HEK293 (cell line): ENCODE data around the gene PERM1.

Experiments used
- GLI2 ChIP-seq: fragments of 450-650 bp; formaldehyde crosslinking; IDR thresholded peaks from 2 replicates; pipeline ENCODE4; 2017; ENCODE audit warnings: missing biosample characterization, missing genetic modification characterization, low read depth, borderline replicate concordance
- MYNN ChIP-seq: fragments of 450-650 bp; formaldehyde crosslinking; IDR thresholded peaks from 2 replicates; pipeline ENCODE4 v1.5.1; 2016; ENCODE audit warnings: missing biosample characterization, missing genetic modification characterization, borderline replicate concordance
- OSR2 ChIP-seq: fragments of 450-650 bp; formaldehyde crosslinking; IDR thresholded peaks from 2 replicates; pipeline ENCODE4 v1.5.1; 2016; ENCODE audit warnings: missing biosample characterization, missing genetic modification characterization
- SETDB1 ChIP-seq: IDR thresholded peaks from one replicate; pipeline ENCODE4 v1.6.1; 2017; ENCODE audit warnings: mild to moderate bottlenecking, low read length, moderate library complexity, mixed read lengths; ENCODE audit not compliant: insufficient read length
- TCF7L2 ChIP-seq: IDR thresholded peaks from 2 replicates; pipeline ENCODE4 v1.6.1; 2011; ENCODE audit warnings: low read depth, mild to moderate bottlenecking, inconsistent platforms, low read length, moderate library complexity, borderline replicate concordance
- ZBTB20 ChIP-seq: fragments of 450-650 bp; formaldehyde crosslinking; IDR thresholded peaks from 2 replicates; pipeline ENCODE4 v1.5.1; 2016; ENCODE audit warnings: missing biosample characterization, missing genetic modification characterization
- ZBTB21 ChIP-seq: fragments of 450-650 bp; formaldehyde crosslinking; IDR thresholded peaks from 2 replicates; pipeline ENCODE4 v1.5.1; 2017; ENCODE audit warnings: missing biosample characterization, missing genetic modification characterization
- ZFP3 ChIP-seq: fragments of 450-650 bp; formaldehyde crosslinking; IDR thresholded peaks from 2 replicates; pipeline ENCODE4 v1.5.1; 2016; ENCODE audit warnings: low read depth, missing biosample characterization, missing genetic modification characterization
- ZNF114 ChIP-seq: fragments of 450-650 bp; formaldehyde crosslinking; IDR thresholded peaks from 2 replicates; pipeline ENCODE4 v1.5.0; 2017; ENCODE audit warnings: missing biosample characterization, missing genetic modification characterization
- ZNF121 ChIP-seq: fragments of 450-650 bp; formaldehyde crosslinking; IDR thresholded peaks from 2 replicates; pipeline ENCODE4 v1.5.1; 2016; ENCODE audit warnings: missing biosample characterization, missing genetic modification characterization
- ZNF169 ChIP-seq: fragments of 450-650 bp; formaldehyde crosslinking; IDR thresholded peaks from 2 replicates; pipeline ENCODE4 v1.5.1; 2016; ENCODE audit warnings: missing biosample characterization, missing genetic modification characterization
- ZNF175 ChIP-seq: fragments of 450-650 bp; formaldehyde crosslinking; IDR thresholded peaks from 2 replicates; pipeline ENCODE4 v1.5.1; 2016; ENCODE audit warnings: missing biosample characterization, missing genetic modification characterization
- ZNF19 ChIP-seq: fragments of 450-650 bp; formaldehyde crosslinking; IDR thresholded peaks from 2 replicates; pipeline ENCODE4; 2016; ENCODE audit warnings: missing biosample characterization, missing genetic modification characterization, low read depth
- ZNF221 ChIP-seq: fragments of 450-650 bp; formaldehyde crosslinking; IDR thresholded peaks from 2 replicates; pipeline ENCODE4 v1.5.1; 2017; ENCODE audit warnings: missing biosample characterization, missing genetic modification characterization, borderline replicate concordance
- ZNF223 ChIP-seq: fragments of 450-650 bp; formaldehyde crosslinking; IDR thresholded peaks from 2 replicates; pipeline ENCODE4 v1.5.1; 2016; ENCODE audit warnings: missing biosample characterization, missing genetic modification characterization
- ZNF426 ChIP-seq: fragments of 450-650 bp; formaldehyde crosslinking; IDR thresholded peaks from 2 replicates; pipeline ENCODE4 v1.5.1; 2017; ENCODE audit warnings: missing biosample characterization, missing genetic modification characterization, mild to moderate bottlenecking, inconsistent platforms, moderate library complexity
- ZNF626 ChIP-seq: fragments of 450-650 bp; sonication (Bioruptor Pico); formaldehyde crosslinking; IDR thresholded peaks from 2 replicates; pipeline ENCODE4 v1.5.1; 2018; ENCODE audit warnings: missing biosample characterization, missing genetic modification characterization, inconsistent platforms
- ZNF660 ChIP-seq: fragments of 450-650 bp; IDR thresholded peaks from 2 replicates; pipeline ENCODE4 v1.5.1; 2018; ENCODE audit warnings: missing biosample characterization, mild to moderate bottlenecking, missing genetic modification characterization
- ZNF670 ChIP-seq: fragments of 450-650 bp; formaldehyde crosslinking; IDR thresholded peaks from 2 replicates; pipeline ENCODE4 v1.5.1; 2016; ENCODE audit warnings: missing biosample characterization, missing genetic modification characterization, low read depth
- ZNF704 ChIP-seq: fragments of 450-650 bp; formaldehyde crosslinking; IDR thresholded peaks from 2 replicates; pipeline ENCODE4 v1.5.1; 2016; ENCODE audit warnings: missing biosample characterization, missing genetic modification characterization
- ZNF747 ChIP-seq: fragments of 450-650 bp; formaldehyde crosslinking; IDR thresholded peaks from 2 replicates; pipeline ENCODE4 v1.5.1; 2016; ENCODE audit warnings: missing biosample characterization, missing genetic modification characterization
- ZNF768 ChIP-seq: fragments of 450-650 bp; formaldehyde crosslinking; IDR thresholded peaks from 2 replicates; pipeline ENCODE4 v1.5.1; 2018; ENCODE audit warnings: missing biosample characterization, mild to moderate bottlenecking, missing genetic modification characterization
- ZNF791 ChIP-seq: fragments of 450-650 bp; formaldehyde crosslinking; IDR thresholded peaks from 2 replicates; pipeline ENCODE4 v1.5.1; 2016; ENCODE audit warnings: missing biosample characterization, missing genetic modification characterization
- ZSCAN18 ChIP-seq: fragments of 450-650 bp; formaldehyde crosslinking; IDR thresholded peaks from 2 replicates; pipeline ENCODE4 v1.5.1; 2016; ENCODE audit warnings: missing biosample characterization, missing genetic modification characterization
- ZSCAN4 ChIP-seq: fragments of 450-650 bp; formaldehyde crosslinking; IDR thresholded peaks from 2 replicates; pipeline ENCODE4 v1.5.1; 2017; ENCODE audit warnings: missing biosample characterization, missing genetic modification characterization
- TF ChIP-seq, protein P1 (sequence below): fragments of 450-650 bp; formaldehyde crosslinking; IDR thresholded peaks from 2 replicates; pipeline ENCODE4 v1.5.1; 2016; ENCODE audit warnings: missing biosample characterization, missing genetic modification characterization, borderline replicate concordance
- TF ChIP-seq, protein P2 (sequence below): fragments of 450-650 bp; formaldehyde crosslinking; conservative IDR thresholded peaks from 2 replicates; pipeline ENCODE4 v1.5.1; 2016; ENCODE audit warnings: low read depth, missing biosample characterization, missing genetic modification characterization

The PERM1 gene

GRCh38 chr1:1021010-1021919 lies 39.4 kb upstream of the PERM1 start (continued):
- TF ChIP-seq ZNF660 (tag by site-specific recombination) (no peak), ZFP3 (tag by site-specific recombination) (no peak), TCF7L2 (no peak), ZNF626 (tag by site-specific recombination) (no peak), ZNF670 (no peak), GLI2 (tag by site-specific recombination) (no peak), ZNF114 (no peak), ZNF426 (no peak), ZNF19 (tag by site-specific recombination) (no peak), ZNF221 (tag by site-specific recombination) (no peak), ZNF121 (no peak), ZSCAN18 (tag by site-specific recombination) (no peak), ZNF223 (tag by site-specific recombination) (peak; percentile 88), OSR2 (tag by site-specific recombination) (peak; percentile 67), ZNF169 (no peak), ZNF747 (tag by site-specific recombination) (no peak), ZNF791 (no peak), SETDB1 (no peak), ZSCAN4 (tag by site-specific recombination) (no peak), ZNF768 (tag by site-specific recombination) (no peak), ZNF704 (tag by site-specific recombination) (no peak), ZBTB20 (tag by site-specific recombination) (0 out of 2 replicates have a peak, but pooled peaks have one; percentile 24), MYNN (no peak), ZBTB21 (no peak), ZNF175 (tag by site-specific recombination) (no peak)
- TF ChIP-seq, protein P1, sequence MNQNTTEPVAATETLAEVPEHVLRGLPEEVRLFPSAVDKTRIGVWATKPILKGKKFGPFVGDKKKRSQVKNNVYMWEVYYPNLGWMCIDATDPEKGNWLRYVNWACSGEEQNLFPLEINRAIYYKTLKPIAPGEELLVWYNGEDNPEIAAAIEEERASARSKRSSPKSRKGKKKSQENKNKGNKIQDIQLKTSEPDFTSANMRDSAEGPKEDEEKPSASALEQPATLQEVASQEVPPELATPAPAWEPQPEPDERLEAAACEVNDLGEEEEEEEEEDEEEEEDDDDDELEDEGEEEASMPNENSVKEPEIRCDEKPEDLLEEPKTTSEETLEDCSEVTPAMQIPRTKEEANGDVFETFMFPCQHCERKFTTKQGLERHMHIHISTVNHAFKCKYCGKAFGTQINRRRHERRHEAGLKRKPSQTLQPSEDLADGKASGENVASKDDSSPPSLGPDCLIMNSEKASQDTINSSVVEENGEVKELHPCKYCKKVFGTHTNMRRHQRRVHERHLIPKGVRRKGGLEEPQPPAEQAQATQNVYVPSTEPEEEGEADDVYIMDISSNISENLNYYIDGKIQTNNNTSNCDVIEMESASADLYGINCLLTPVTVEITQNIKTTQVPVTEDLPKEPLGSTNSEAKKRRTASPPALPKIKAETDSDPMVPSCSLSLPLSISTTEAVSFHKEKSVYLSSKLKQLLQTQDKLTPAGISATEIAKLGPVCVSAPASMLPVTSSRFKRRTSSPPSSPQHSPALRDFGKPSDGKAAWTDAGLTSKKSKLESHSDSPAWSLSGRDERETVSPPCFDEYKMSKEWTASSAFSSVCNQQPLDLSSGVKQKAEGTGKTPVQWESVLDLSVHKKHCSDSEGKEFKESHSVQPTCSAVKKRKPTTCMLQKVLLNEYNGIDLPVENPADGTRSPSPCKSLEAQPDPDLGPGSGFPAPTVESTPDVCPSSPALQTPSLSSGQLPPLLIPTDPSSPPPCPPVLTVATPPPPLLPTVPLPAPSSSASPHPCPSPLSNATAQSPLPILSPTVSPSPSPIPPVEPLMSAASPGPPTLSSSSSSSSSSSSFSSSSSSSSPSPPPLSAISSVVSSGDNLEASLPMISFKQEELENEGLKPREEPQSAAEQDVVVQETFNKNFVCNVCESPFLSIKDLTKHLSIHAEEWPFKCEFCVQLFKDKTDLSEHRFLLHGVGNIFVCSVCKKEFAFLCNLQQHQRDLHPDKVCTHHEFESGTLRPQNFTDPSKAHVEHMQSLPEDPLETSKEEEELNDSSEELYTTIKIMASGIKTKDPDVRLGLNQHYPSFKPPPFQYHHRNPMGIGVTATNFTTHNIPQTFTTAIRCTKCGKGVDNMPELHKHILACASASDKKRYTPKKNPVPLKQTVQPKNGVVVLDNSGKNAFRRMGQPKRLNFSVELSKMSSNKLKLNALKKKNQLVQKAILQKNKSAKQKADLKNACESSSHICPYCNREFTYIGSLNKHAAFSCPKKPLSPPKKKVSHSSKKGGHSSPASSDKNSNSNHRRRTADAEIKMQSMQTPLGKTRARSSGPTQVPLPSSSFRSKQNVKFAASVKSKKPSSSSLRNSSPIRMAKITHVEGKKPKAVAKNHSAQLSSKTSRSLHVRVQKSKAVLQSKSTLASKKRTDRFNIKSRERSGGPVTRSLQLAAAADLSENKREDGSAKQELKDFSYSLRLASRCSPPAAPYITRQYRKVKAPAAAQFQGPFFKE (tag by site-specific recombination), result no peak
- TF ChIP-seq, protein P2, sequence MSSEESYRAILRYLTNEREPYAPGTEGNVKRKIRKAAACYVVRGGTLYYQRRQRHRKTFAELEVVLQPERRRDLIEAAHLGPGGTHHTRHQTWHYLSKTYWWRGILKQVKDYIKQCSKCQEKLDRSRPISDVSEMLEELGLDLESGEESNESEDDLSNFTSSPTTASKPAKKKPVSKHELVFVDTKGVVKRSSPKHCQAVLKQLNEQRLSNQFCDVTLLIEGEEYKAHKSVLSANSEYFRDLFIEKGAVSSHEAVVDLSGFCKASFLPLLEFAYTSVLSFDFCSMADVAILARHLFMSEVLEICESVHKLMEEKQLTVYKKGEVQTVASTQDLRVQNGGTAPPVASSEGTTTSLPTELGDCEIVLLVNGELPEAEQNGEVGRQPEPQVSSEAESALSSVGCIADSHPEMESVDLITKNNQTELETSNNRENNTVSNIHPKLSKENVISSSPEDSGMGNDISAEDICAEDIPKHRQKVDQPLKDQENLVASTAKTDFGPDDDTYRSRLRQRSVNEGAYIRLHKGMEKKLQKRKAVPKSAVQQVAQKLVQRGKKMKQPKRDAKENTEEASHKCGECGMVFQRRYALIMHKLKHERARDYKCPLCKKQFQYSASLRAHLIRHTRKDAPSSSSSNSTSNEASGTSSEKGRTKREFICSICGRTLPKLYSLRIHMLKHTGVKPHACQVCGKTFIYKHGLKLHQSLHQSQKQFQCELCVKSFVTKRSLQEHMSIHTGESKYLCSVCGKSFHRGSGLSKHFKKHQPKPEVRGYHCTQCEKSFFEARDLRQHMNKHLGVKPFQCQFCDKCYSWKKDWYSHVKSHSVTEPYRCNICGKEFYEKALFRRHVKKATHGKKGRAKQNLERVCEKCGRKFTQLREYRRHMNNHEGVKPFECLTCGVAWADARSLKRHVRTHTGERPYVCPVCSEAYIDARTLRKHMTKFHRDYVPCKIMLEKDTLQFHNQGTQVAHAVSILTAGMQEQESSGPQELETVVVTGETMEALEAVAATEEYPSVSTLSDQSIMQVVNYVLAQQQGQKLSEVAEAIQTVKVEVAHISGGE (tag by site-specific recombination), result no peak
